RWPE1 (cell line): ENCODE data around the gene VAMP1.

ENCODE experiments used
- CTCF ChIA-PET: fragments of 350-600 bp; sonication (Branson Sonifier 250); formaldehyde crosslinking; extraction: SDS; loops from one replicate; lab custom pipeline; 2021; lab: Yijun Ruan, JAX
- POLR2A ChIA-PET: fragments of 400-600 bp; formaldehyde crosslinking; extraction: SDS; loops from one replicate; lab custom pipeline; 2020; ENCODE audit warnings: antibody characterized with exemption; ENCODE audit not compliant: low non-redundant PET; lab: Yijun Ruan, JAX
- DNase-seq: peaks from one replicate; pipeline ENCODE4 v3.0.0; 2012; ENCODE audit warnings: low spot score
- H3K27ac ChIP-seq: fragments of 450-650 bp; 2 replicates; pipeline ENCODE4 v1.5.1; 2017
- CTCF ChIP-seq: fragments of 450-650 bp; conservative IDR thresholded peaks from 2 replicates; pipeline ENCODE4 v1.5.1; 2017; ENCODE audit warnings: low read depth, mild to moderate bottlenecking

The VAMP1 gene

GRCh38 chr12:6443361-6443983 lies 27.0 kb downstream of the VAMP1 start:
- ChIA-PET CTCF (no interaction called here), POLR2A (no interaction called here)
- H3K27ac ChIP-seq, result no peak overlapping the region
- DNase-seq, result no peak
- no peak for TF ChIP-seq CTCF

- ChIA-PET POLR2A (no interaction called here), CTCF (no interaction called here)
- H3K27ac ChIP-seq, result no peak overlapping the region
- no peak for DNase-seq
- TF ChIP-seq CTCF, result no peak
Measured at GRCh38 chr12:6442836-6443235, 27.6 kb downstream of the VAMP1 start.

- TF ChIP-seq CTCF, result no peak
- ChIA-PET CTCF (no interaction called here), POLR2A (no interaction called here)
- no peak overlapping the region for H3K27ac ChIP-seq
- no peak for DNase-seq
Measured at GRCh38 chr12:6440391-6440790, 30.1 kb downstream of the VAMP1 start.

- POLR2A ChIA-PET, result no interaction called here
- no peak for TF ChIP-seq CTCF
- H3K27ac ChIP-seq, result no peak overlapping the region
- DNase-seq, result no peak
- CTCF ChIA-PET, result interaction anchor here (0.7 to 1.4 kb wide), 3 partner anchors 14 to 27 kb away, joined by 3 to 6 read pairs (median 3); no protein-coding TSS in a partner anchor
Measured at GRCh38 chr12:6438345-6438744, 32.1 kb downstream of the VAMP1 start.

DNA sequence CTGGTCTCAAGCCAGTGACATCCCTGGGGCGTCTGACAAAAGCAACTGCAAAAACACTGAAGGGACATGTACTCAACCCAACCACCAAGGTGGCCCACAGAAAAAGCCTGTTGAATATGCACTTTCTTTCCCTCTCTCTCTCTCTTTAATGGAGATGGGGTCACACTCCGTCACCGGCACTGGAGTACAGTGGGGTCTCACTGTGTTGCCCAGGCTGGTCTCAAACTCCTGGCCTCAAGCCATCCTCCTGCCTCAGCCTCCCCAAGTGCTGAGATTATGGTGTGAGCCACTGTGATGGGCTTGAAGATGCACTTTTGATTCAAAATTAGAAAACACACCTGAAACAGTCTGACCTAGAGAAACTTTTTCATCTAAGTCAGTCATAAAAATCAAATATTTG lies 32.9 kb downstream of the VAMP1 start:
- ChIA-PET POLR2A (no interaction called here), CTCF (interaction anchor here (1.0 to 1.1 kb wide), 2 partner anchors 14 to 28 kb away, joined by 3 read pairs; no protein-coding TSS in a partner anchor)
- no peak for DNase-seq
- TF ChIP-seq CTCF, result no peak
- no peak overlapping the region for H3K27ac ChIP-seq

DNA sequence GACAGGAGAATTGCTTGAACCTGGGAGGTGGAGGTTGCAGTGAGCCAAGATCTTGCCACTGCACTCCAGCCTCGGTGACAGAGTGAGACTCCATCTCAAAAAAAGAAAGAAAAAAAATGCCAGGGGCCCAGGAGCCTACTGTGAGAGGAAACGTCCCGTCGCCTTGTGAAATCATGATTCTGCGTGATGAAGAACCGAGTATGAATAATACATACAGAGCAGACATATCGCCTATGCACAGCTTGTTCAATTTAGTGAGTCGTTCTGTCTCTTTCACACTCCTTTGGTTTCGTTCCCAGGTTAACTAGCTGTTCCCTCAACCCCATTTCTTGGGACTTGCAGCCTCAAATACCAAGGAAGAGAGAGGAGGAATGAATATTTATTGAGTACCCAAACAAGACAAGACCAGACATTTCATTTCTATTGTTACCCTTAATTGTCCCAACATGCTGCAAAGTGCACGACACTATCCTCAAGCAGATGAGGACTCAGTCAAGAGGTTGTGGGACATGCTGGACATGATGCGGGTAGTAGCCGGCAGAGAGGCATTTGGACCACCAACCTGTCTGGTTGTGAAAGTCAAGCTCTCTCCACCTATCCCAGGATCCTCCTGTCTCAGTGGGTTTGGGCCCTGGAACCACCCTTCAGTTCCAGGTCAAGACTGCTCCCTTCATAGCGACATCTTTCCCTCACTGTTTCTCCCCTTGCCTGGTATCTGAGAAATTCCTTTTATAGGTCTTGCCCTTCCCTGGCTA lies 34.3 kb downstream of the VAMP1 start:
- no peak overlapping the region for H3K27ac ChIP-seq

More for the DNA sequence above, 34.3 kb downstream of the VAMP1 start:
- ChIA-PET CTCF (interaction anchor here (0.6 to 1.1 kb wide), 5 partner anchors 16 to 648 kb away, joined by 3 to 7 read pairs (median 3); no protein-coding TSS in a partner anchor), POLR2A (no interaction called here)
- no peak for DNase-seq
- no peak for TF ChIP-seq CTCF
